A549 (cell line): ENCODE results near the gene TYW1B. TPM values are rescaled to one million over a fixed set of nuclear protein-coding genes. Genes with fewer than 3 reads are reported as not detected.
"Not testable (repeated sequence)": the region's sequence is repeated elsewhere in the genome, so short reads cannot be mapped to it uniquely, and the experiment has no call there.

Experiments
- ATAC-seq, 2 experiments: fragments of 200-7000 bp in 1 of 2; fragments of >200 bp in 1 of 2; cut with Nextera tagmentation in 1 of 2; cut with Tn5 transposase in 1 of 2; 3 replicates each; pipeline versions ENCODE4 v1.8.0 to v1.9.1; 2018 to 2020; ENCODE audit warnings: mild to moderate bottlenecking in 1 of 2, moderate library complexity in 1 of 2
- CTCF ChIA-PET: fragments of 300-600 bp; sonication (Branson Sonifier 250); formaldehyde crosslinking; extraction: SDS; loops from one replicate; lab custom pipeline; 2021; ENCODE audit warnings: antibody characterized with exemption, inconsistent platforms; lab: Yijun Ruan, JAX
- POLR2A ChIA-PET: fragments of 350-600 bp; formaldehyde crosslinking; extraction: SDS; loops from one replicate; lab custom pipeline; 2021; ENCODE audit warnings: antibody characterized with exemption, inconsistent platforms; lab: Yijun Ruan, JAX
- DNase-seq, 2 experiments: peaks; one replicate each; pipeline versions ENCODE4 v3.0.0 to v3.0.0-alpha.2; 2011 to 2016; ENCODE audit warnings: low read depth in 1 of 2, low spot score in 1 of 2
- FAIRE-seq: peaks from 2 replicates; lab custom pipeline; 2011; peaks lifted over from hg19 to GRCh38; lab: Jason Lieb, UNC
- H3K27ac ChIP-seq, 2 experiments: fragments of >200 bp; sonication (Bioruptor Twin); formaldehyde crosslinking; 3 replicates each; pipeline ENCODE4 v1.5.1; 2016 to 2017
- H3K4me1 ChIP-seq: fragments of >200 bp; sonication (Bioruptor Twin); formaldehyde crosslinking; 3 replicates; pipeline ENCODE4 v1.6.1; 2016
- H3K4me2 ChIP-seq: fragments of >200 bp; sonication (Bioruptor Twin); formaldehyde crosslinking; 3 replicates; pipeline ENCODE4 v1.6.1; 2016
- H3K4me3 ChIP-seq: fragments of >200 bp; sonication (Bioruptor Twin); formaldehyde crosslinking; 3 replicates; pipeline ENCODE4 v1.5.1; 2016
- H3K9me3 ChIP-seq: fragments of >200 bp; sonication (Bioruptor Twin); formaldehyde crosslinking; 3 replicates; pipeline ENCODE4 v1.6.1; 2016
- BCL3 ChIP-seq: fragments of >200 bp; sonication (Bioruptor Twin); formaldehyde crosslinking; IDR thresholded peaks from 3 replicates; pipeline ENCODE4 v1.6.1; 2016
- BHLHE40 ChIP-seq: IDR thresholded peaks from 2 replicates; pipeline ENCODE4 v1.6.1; 2012; ENCODE audit warnings: low read depth, low read length, inconsistent platforms
- CBX2 ChIP-seq: fragments of 200-600 bp; sonication (generic); IDR thresholded peaks from 2 replicates; pipeline ENCODE4 v1.6.1; 2016; ENCODE audit warnings: low read depth, mild to moderate bottlenecking, borderline replicate concordance
- CHD2 ChIP-seq: fragments of 150-350 bp; IDR thresholded peaks from 2 replicates; pipeline ENCODE4 v1.6.1; 2014; ENCODE audit warnings: low read length; ENCODE audit not compliant: partially characterized antibody
- ELK1 ChIP-seq: fragments of 150-350 bp; IDR thresholded peaks from 2 replicates; pipeline ENCODE4 v1.6.1; 2014; ENCODE audit warnings: low read depth, mild to moderate bottlenecking, low read length
- FOSB ChIP-seq: fragments of 250-450 bp; sonication (Bioruptor Pico); IDR thresholded peaks from 2 replicates; pipeline ENCODE4 v1.5.0; 2020; ENCODE audit warnings: mild to moderate bottlenecking, moderate library complexity
- FOXS1 ChIP-seq: fragments of 250-450 bp; sonication (Bioruptor Pico); IDR thresholded peaks from 2 replicates; pipeline ENCODE4 v1.5.0; 2020; ENCODE audit warnings: mild to moderate bottlenecking, moderate library complexity
- GATA3 ChIP-seq: IDR thresholded peaks from 2 replicates; pipeline ENCODE4 v1.6.1; 2012; ENCODE audit warnings: borderline replicate concordance
- HEYL ChIP-seq: fragments of 250-450 bp; sonication (Bioruptor Pico); IDR thresholded peaks from 2 replicates; pipeline ENCODE4 v1.8.0; 2021; ENCODE audit warnings: mild to moderate bottlenecking, moderate library complexity
- JUNB ChIP-seq: fragments of >200 bp; sonication (Bioruptor Twin); formaldehyde crosslinking; IDR thresholded peaks from 2 replicates; pipeline ENCODE4 v1.6.1; 2016
- KDM1A ChIP-seq: fragments of 200-600 bp; sonication (generic); IDR thresholded peaks from 2 replicates; pipeline ENCODE4 v1.6.1; 2016; ENCODE audit warnings: low read depth, mild to moderate bottlenecking
- MAX ChIP-seq: IDR thresholded peaks from 2 replicates; pipeline ENCODE4 v1.6.1; 2012
- NPAS2 ChIP-seq: fragments of 250-450 bp; sonication (Bioruptor Pico); IDR thresholded peaks from 2 replicates; pipeline ENCODE4 v1.8.0; 2022; ENCODE audit warnings: mild to moderate bottlenecking, moderate library complexity, borderline replicate concordance
- RAD21 ChIP-seq, 2 experiments: fragments of >200 bp in 1 of 2; sonication (Bioruptor Twin) in 1 of 2; formaldehyde crosslinking in 1 of 2; IDR thresholded peaks in 1 of 2; conservative IDR thresholded peaks in 1 of 2; 2 replicates in 1 of 2; 3 replicates in 1 of 2; pipeline ENCODE4 v1.6.1; 2012 to 2018; ENCODE audit warnings: inconsistent platforms in 1 of 2
- RARB ChIP-seq: fragments of 250-450 bp; sonication (Bioruptor Pico); IDR thresholded peaks from 2 replicates; pipeline ENCODE4 v1.8.0; 2021; ENCODE audit warnings: mild to moderate bottlenecking, moderate library complexity
- RNF2 ChIP-seq: fragments of 200-600 bp; sonication (generic); IDR thresholded peaks from 2 replicates; pipeline ENCODE4 v1.6.1; 2016; ENCODE audit warnings: low read depth, mild to moderate bottlenecking, antibody characterized with exemption, moderate library complexity, borderline replicate concordance
- SREBF2 ChIP-seq: fragments of 450-650 bp; IDR thresholded peaks from 2 replicates; pipeline ENCODE4 v1.6.1; 2014; ENCODE audit warnings: mild to moderate bottlenecking, moderate library complexity
- ZFP36 ChIP-seq: fragments of 450-650 bp; IDR thresholded peaks from 2 replicates; pipeline ENCODE4 v1.6.1; 2014; ENCODE audit warnings: borderline replicate concordance; ENCODE audit not compliant: partially characterized antibody
- WGBS: methylation state at CpG from one replicate; pipeline ENCODE4 v1.1.6; 2017; ENCODE audit errors: missing lambda C conversion rate; 5-methylcytosine and 5-hydroxymethylcytosine counted together
- polyA plus RNA-seq, 4 experiments: library from polyadenylated mRNA; depleted of rRNA in 3 of 4; stranded (reverse); fragments of >200 nt; fragmentation: RNase III in 1 of 4; extraction: RNeasy Plus Mini Kit Qiagen cat#74134 plus additional on column Dnase treatment in 1 of 4; gene quantifications; 2 replicates in 3 of 4; 3 replicates in 1 of 4; pipeline ENCODE4 v1.2.3, GENCODE V29; 2011 to 2017
- TF ChIP-seq, protein P1 (sequence below): fragments of 250-450 bp; sonication (Bioruptor Pico); IDR thresholded peaks from 2 replicates; pipeline ENCODE4 v1.5.0; 2020; ENCODE audit warnings: low read depth, mild to moderate bottlenecking, moderate library complexity

TYW1B gene
- polyA plus RNA-seq, 2 of the 4 experiments (the other 2 are of a cell fraction), result 2.7 to 4.6 TPM

DNA sequence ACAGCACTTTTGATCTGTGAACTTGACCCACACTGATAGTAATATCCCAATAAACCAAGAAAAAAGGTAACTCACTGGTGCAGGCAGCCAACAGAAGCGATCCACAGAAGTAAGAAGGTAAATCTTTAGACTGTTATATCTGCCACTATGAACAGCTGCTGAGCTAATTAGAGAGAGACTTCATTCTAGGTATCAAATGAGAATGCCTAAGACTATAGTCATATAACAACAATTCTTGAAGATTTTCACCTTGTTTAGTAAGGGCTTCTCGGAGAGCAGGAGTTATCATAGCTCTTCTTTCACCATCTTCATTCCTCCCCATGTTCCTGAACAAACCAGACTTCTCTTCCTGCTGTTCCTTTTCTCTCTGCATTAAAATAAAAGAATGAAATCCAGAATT is 50.8 kb downstream of the TYW1B start:
- H3K27ac ChIP-seq, ATAC-seq, FAIRE-seq, H3K4me1 ChIP-seq, H3K4me2 ChIP-seq, H3K4me3 ChIP-seq, POLR2A ChIA-PET, H3K9me3 ChIP-seq, DNase-seq: not testable (repeated sequence)
- 88% methylated on average over 2 of the region's 2 CpGs for WGBS
- CTCF ChIA-PET, result interaction anchor here (0.6 kb wide), 1 partner anchor 9 kb away, joined by 3 read pairs; no protein-coding TSS in a partner anchor

DNA sequence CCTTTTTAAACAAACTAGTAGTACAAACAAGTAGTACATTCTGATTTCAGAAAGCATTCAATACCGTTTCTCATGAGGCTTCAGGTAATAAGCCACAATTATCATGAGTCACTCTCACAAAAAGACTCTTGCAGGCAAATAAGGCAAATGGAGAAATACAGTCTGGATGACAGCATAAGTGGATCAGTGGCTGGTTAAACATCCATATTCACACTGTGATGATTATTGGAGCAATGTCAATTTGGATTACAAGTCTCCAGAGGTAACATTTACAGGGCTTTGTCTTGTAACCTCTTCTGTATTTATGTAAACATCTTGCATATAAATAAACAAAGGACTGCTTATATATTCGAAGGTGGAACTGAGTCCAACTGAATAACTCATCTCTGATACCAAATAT is 55.4 kb downstream of the TYW1B start:
- POLR2A ChIA-PET, H3K27ac ChIP-seq, ATAC-seq, H3K4me2 ChIP-seq, H3K4me1 ChIP-seq, DNase-seq, H3K4me3 ChIP-seq, H3K9me3 ChIP-seq, FAIRE-seq: not testable (repeated sequence)
- CTCF ChIA-PET, result interaction anchor here (0.6 kb wide), 1 partner anchor 22 kb away, joined by 3 read pairs; no protein-coding TSS in a partner anchor
- WGBS, result 15% methylated on average over 2 of the region's 2 CpGs

DNA sequence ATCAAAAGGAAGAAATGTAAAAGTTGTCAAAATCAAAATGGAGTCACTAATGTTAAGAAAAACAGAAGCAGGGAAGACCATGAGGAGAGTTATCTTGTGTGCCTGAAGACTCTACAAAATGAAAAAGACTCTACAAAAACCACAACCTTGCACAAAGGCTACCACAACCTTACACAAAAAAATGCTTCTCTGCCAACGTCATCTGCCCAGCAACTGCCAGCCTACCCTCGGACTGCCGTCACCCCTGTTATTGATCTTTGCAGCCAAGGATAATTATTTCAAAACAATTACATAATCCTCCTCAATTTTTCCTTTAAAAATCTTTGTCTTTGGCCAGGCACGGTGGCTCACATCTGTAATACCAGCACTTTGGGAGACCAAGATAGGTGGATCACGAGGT is 61.0 kb downstream of the TYW1B start:
- H3K4me1 ChIP-seq, ATAC-seq, DNase-seq, H3K4me3 ChIP-seq, H3K9me3 ChIP-seq, FAIRE-seq, H3K27ac ChIP-seq, H3K4me2 ChIP-seq, POLR2A ChIA-PET: not testable (repeated sequence)
- WGBS, result 85% methylated on average over 5 of the region's 5 CpGs
- CTCF ChIA-PET, result interaction anchor here (0.6 kb wide), 1 partner anchor 20 kb away, joined by 4 read pairs; no protein-coding TSS in a partner anchor

DNA sequence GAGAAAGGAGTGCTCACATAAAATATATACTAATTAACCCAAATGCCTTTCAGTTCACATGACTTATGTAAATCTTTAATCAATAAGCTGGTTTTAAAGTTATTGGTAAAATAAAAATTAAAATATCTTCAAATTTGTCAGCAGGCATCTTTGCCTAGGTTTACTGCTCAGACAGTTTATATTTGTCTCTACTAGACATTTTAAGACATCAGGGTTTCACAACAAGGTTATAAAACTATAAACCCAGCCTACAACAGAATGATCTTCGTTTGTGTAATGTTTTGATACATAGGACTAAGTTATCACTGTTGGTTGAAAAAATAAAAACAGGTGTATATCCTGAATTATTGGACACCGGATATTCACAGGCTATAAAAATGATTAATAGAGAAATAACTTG is 67.4 kb downstream of the TYW1B start:
- Histone ChIP-seq H3K9me3 (no peaks in the 10 kb centered on the region), H3K4me2 (no peak overlapping the region), H3K27ac (no peak overlapping the region), H3K4me3 (no peak overlapping the region), H3K4me1 (no peaks in the 10 kb centered on the region)
- CTCF ChIA-PET, result no interaction called here
- FAIRE-seq (no peak), ATAC-seq (no peak), DNase-seq (no peak)
- WGBS, result 49% methylated on average over 2 of the region's 2 CpGs
- POLR2A ChIA-PET, result no interaction called here
- TF ChIP-seq JUNB, result no peak
- no peak for TF ChIP-seq RARB
- no peak for TF ChIP-seq BHLHE40
- no peak for TF ChIP-seq FOSB
- no peak for TF ChIP-seq NPAS2
- no peak for TF ChIP-seq HEYL (CRISPR knock-in tag)
- no peak for TF ChIP-seq BCL3
- TF ChIP-seq SREBF2, result no peak
- TF ChIP-seq ELK1, result no peak
- TF ChIP-seq RAD21 (conservative IDR thresholded peaks at IDR 0.05 in 1 of 2, IDR thresholded peaks at IDR 0.05 in 1 of 2), result no peak
- no peak for TF ChIP-seq ZFP36
- TF ChIP-seq CHD2, result no peak
- TF ChIP-seq RNF2, result no peak
- TF ChIP-seq GATA3, result no peak
- no peak for TF ChIP-seq KDM1A
- no peak for TF ChIP-seq MAX
- no peak for TF ChIP-seq CBX2
- TF ChIP-seq FOXS1 (CRISPR knock-in tag), result no peak
- TF ChIP-seq, protein P1, sequence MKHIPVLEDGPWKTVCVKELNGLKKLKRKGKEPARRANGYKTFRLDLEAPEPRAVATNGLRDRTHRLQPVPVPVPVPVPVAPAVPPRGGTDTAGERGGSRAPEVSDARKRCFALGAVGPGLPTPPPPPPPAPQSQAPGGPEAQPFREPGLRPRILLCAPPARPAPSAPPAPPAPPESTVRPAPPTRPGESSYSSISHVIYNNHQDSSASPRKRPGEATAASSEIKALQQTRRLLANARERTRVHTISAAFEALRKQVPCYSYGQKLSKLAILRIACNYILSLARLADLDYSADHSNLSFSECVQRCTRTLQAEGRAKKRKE (CRISPR knock-in tag), result no peak
